ACC112 (cell line): ENCODE measurements around the gene RFX7.
"Not testable (repeated sequence)": the region's sequence is repeated elsewhere in the genome, so short reads cannot be mapped to it uniquely, and the experiment has no call there.

Experiments used
- H2AFZ ChIP-seq: fragments of 200-600 bp; sonication (generic); one replicate; pipeline ENCODE4 v1.6.0; 2017; ENCODE audit warnings: antibody characterized with exemption, low read length; ENCODE audit not compliant: unreplicated experiment
- H3K27ac ChIP-seq: fragments of 200-600 bp; sonication (generic); 2 replicates; pipeline ENCODE4 v1.5.1; 2014; ENCODE audit warnings: low read depth, mild to moderate bottlenecking, antibody characterized with exemption, low read length, moderate library complexity
- H3K27me3 ChIP-seq: fragments of 200-600 bp; sonication (generic); 2 replicates; pipeline ENCODE4 v1.6.1; 2014; ENCODE audit warnings: mild to moderate bottlenecking, antibody characterized with exemption, low read length, moderate library complexity, mixed read lengths; ENCODE audit not compliant: insufficient read depth
- H3K36me3 ChIP-seq: fragments of 200-600 bp; sonication (generic); 2 replicates; pipeline ENCODE4 v1.6.1; 2016; ENCODE audit warnings: mild to moderate bottlenecking, antibody characterized with exemption, low read length, moderate library complexity, mixed read lengths; ENCODE audit not compliant: insufficient read depth
- H3K4me1 ChIP-seq: fragments of 200-600 bp; sonication (generic); one replicate; pipeline ENCODE4 v1.6.1; 2016; ENCODE audit warnings: low read length, mixed read lengths; ENCODE audit not compliant: insufficient read depth, unreplicated experiment, control insufficient read depth
- H3K4me3 ChIP-seq: fragments of 200-600 bp; sonication (generic); 2 replicates; pipeline ENCODE4 v1.5.1; 2014; ENCODE audit warnings: mild to moderate bottlenecking, low read depth, low read length
- H3K79me2 ChIP-seq: fragments of 200-600 bp; sonication (generic); one replicate; pipeline ENCODE4 v1.6.0; 2016; ENCODE audit warnings: low read length; ENCODE audit not compliant: control insufficient read depth, unreplicated experiment, insufficient read depth

Gene RFX7

GRCh38 chr15:56243163-56244037 lies at the start of gene RFX7:
Gene RFX7 (minus strand): TSS chr15:56243879. CDS start chr15:56243285, 594 bp downstream.
- peaks cover 25% of the 10 kb centered on the region for H3K4me1 ChIP-seq
- peak within 1 kb of the TSS; percentile 64 for H3K27ac ChIP-seq
- H3K4me3 ChIP-seq = peak within 1 kb of the TSS; percentile 82
- no peaks in the 10 kb centered on the region for H3K27me3 ChIP-seq
- H3K79me2 ChIP-seq = peaks cover 52% of the 10 kb centered on the region
- H2AFZ ChIP-seq = peak within 1 kb of the TSS; percentile 97
- no peaks in the 10 kb centered on the region for H3K36me3 ChIP-seq

GRCh38 chr15:56292546-56293316 lies 49.1 kb upstream of the RFX7 start:
- no peaks in the 10 kb centered on the region for H3K79me2 ChIP-seq
- no peak overlapping the region for H3K27ac ChIP-seq
- no peaks in the 10 kb centered on the region for H3K27me3 ChIP-seq
- H3K4me1 ChIP-seq = no peaks in the 10 kb centered on the region
- H3K36me3 ChIP-seq = no peaks in the 10 kb centered on the region
- H3K4me3 ChIP-seq = no peak overlapping the region
- no peak overlapping the region for H2AFZ ChIP-seq

- Histone ChIP-seq H3K27me3 (no peaks in the 10 kb centered on the region), H2AFZ (no peak overlapping the region)
Measured at GRCh38 chr15:56291741-56292140, 48.1 kb upstream of the RFX7 start.

GRCh38 chr15:56286213-56286612 lies 42.5 kb upstream of the RFX7 start:
- Histone ChIP-seq H2AFZ (no peak overlapping the region), H3K4me1 (peaks cover 3% of the 10 kb centered on the region), H3K79me2 (no peaks in the 10 kb centered on the region), H3K27me3 (0 out of 2 replicates have a peak, but pooled peaks cover under 1% of the 10 kb centered on the region), H3K36me3 (no peaks in the 10 kb centered on the region), H3K4me3 (no peak overlapping the region), H3K27ac (no peak overlapping the region)

More at GRCh38 chr15:56291741-56292140, 48.1 kb upstream of the RFX7 start:
- Histone ChIP-seq H3K4me1 (no peaks in the 10 kb centered on the region), H3K4me3 (no peak overlapping the region), H3K79me2 (no peaks in the 10 kb centered on the region), H3K36me3 (no peaks in the 10 kb centered on the region), H3K27ac (no peak overlapping the region)

GRCh38 chr15:56281145-56281544 lies 37.5 kb upstream of the RFX7 start:
- H3K36me3 ChIP-seq = no peaks in the 10 kb centered on the region
- H3K79me2 ChIP-seq = no peaks in the 10 kb centered on the region
- H3K4me1 ChIP-seq = peaks cover 3% of the 10 kb centered on the region
- 0 out of 2 replicates have a peak, but pooled peaks cover 11% of the 10 kb centered on the region for H3K27me3 ChIP-seq
- H3K27ac ChIP-seq = no peak overlapping the region
- H3K4me3 ChIP-seq = no peak overlapping the region
- no peak overlapping the region for H2AFZ ChIP-seq

GRCh38 chr15:56273724-56274123 lies 30.0 kb upstream of the RFX7 start:
- Histone ChIP-seq H3K27me3 (no peaks in the 10 kb centered on the region), H3K36me3 (no peaks in the 10 kb centered on the region), H3K4me1 (no peaks in the 10 kb centered on the region), H3K79me2 (no peaks in the 10 kb centered on the region), H2AFZ (no peak overlapping the region), H3K4me3 (no peak overlapping the region), H3K27ac (no peak overlapping the region)

GRCh38 chr15:56272454-56272853 lies 28.8 kb upstream of the RFX7 start:
- no peaks in the 10 kb centered on the region for H3K36me3 ChIP-seq
- H2AFZ ChIP-seq = no peak overlapping the region
- H3K27me3 ChIP-seq = no peaks in the 10 kb centered on the region
- no peaks in the 10 kb centered on the region for H3K79me2 ChIP-seq
- no peak overlapping the region for H3K4me3 ChIP-seq
- H3K27ac ChIP-seq = no peak overlapping the region
- no peaks in the 10 kb centered on the region for H3K4me1 ChIP-seq

GRCh38 chr15:56266465-56266864 lies 22.8 kb upstream of the RFX7 start:
- not testable (repeated sequence) for H3K36me3 ChIP-seq, H3K27ac ChIP-seq, H3K4me3 ChIP-seq, H3K27me3 ChIP-seq, H3K4me1 ChIP-seq, H2AFZ ChIP-seq, H3K79me2 ChIP-seq

- H3K27ac ChIP-seq = no peak overlapping the region
- H2AFZ ChIP-seq = peak overlapping the region; percentile 61
- H3K36me3 ChIP-seq = no peaks in the 10 kb centered on the region
- H3K4me3 ChIP-seq = peak overlapping the region; percentile 26; the same call in 1 of the 2 replicates
- H3K27me3 ChIP-seq = no peaks in the 10 kb centered on the region
- H3K79me2 ChIP-seq = no peaks in the 10 kb centered on the region
- H3K4me1 ChIP-seq = peaks cover 5% of the 10 kb centered on the region
Measured at GRCh38 chr15:56261854-56262509, 18.3 kb upstream of the RFX7 start.

- H3K4me1 ChIP-seq, H2AFZ ChIP-seq, H3K36me3 ChIP-seq, H3K79me2 ChIP-seq, H3K4me3 ChIP-seq, H3K27ac ChIP-seq, H3K27me3 ChIP-seq: not testable (repeated sequence)
Measured at GRCh38 chr15:56257306-56257705, 13.6 kb upstream of the RFX7 start.
